Skeletal muscle tissue (tissue), 4 donors: Measurements from ENCODE around the gene NCOA3. TPM values are rescaled to one million over a fixed set of nuclear protein-coding genes. Genes with fewer than 3 reads are reported as not detected.

ENCODE experiments used
- H3K27ac ChIP-seq: one replicate; pipeline ENCODE4 v1.7.0; 2013; ENCODE audit warnings: mild to moderate bottlenecking, low read depth, low read length, inconsistent platforms
- H3K27me3 ChIP-seq, 3 donors: one replicate each; pipeline ENCODE4 v1.7.0; 2013; ENCODE audit warnings: low read length in 3 of 3; ENCODE audit not compliant: control insufficient read depth in 3 of 3, insufficient read depth in 3 of 3
- H3K36me3 ChIP-seq, 3 donors: one replicate each; pipeline ENCODE4 v1.7.0; 2013; ENCODE audit warnings: low read length in 3 of 3; ENCODE audit not compliant: control insufficient read depth in 3 of 3, insufficient read depth in 3 of 3
- H3K4me1 ChIP-seq, 3 donors: one replicate each; pipeline ENCODE4 v1.7.0; 2013; ENCODE audit warnings: low read length in 3 of 3, mild to moderate bottlenecking in 3 of 3; ENCODE audit not compliant: control insufficient read depth in 3 of 3, insufficient read depth in 3 of 3
- H3K4me3 ChIP-seq, 3 donors: one replicate each; pipeline ENCODE4 v1.7.0; 2013; ENCODE audit warnings: low read length in 3 of 3
- H3K9ac ChIP-seq, 3 donors: one replicate each; pipeline ENCODE4 v1.7.0; 2013; ENCODE audit warnings: low read length in 3 of 3, mild to moderate bottlenecking in 3 of 3, moderate library complexity in 2 of 3, low read depth in 1 of 3
- H3K9me3 ChIP-seq, 3 donors: one replicate each; pipeline ENCODE4 v1.7.0; 2013; ENCODE audit warnings: low read length in 3 of 3; ENCODE audit not compliant: control insufficient read depth in 3 of 3
- total RNA-seq: library from RNA; depleted of rRNA; stranded (reverse); fragments of >200 nt; gene quantifications from one replicate; pipeline ENCODE4 v1.2.3, GENCODE V29; 2014
- donor health status: Osteomylitis.

Gene NCOA3
- total RNA-seq, 1 donor from 2014 or later: 25.6 TPM

DNA sequence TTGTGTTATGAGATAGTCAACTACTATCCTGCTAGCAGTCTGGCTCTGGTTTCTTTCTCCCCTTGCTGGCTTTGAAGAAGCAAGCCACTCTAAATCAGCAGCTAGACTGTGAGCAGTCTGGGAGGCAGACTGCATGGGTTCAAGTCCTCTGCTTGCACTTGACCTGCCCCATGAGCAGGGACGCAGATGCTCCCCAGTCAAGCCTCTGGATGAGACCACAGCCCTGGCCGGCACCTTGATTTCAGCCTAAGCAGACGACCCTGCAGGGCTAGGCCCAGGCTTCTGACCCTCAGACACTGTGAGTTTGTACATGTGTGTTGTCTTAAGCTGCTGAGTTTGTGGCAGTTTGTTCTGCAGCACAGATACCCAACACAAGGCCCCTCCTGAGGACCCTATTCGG, 177.8 kb downstream of the NCOA3 start:
- Histone ChIP-seq H3K27me3 (peaks cover 0 to 4% (median 0%) of the 10 kb centered on the region in 3 donors), H3K9ac (no peak overlapping the region), H3K27ac (no peak overlapping the region), H3K4me1 (peaks cover 5 to 11% (median 11%) of the 10 kb centered on the region in 3 donors), H3K36me3 (peaks cover 0 to 5% (median 3%) of the 10 kb centered on the region in 3 donors), H3K4me3 (no peak overlapping the region), H3K9me3 (no peaks in the 10 kb centered on the region)

DNA sequence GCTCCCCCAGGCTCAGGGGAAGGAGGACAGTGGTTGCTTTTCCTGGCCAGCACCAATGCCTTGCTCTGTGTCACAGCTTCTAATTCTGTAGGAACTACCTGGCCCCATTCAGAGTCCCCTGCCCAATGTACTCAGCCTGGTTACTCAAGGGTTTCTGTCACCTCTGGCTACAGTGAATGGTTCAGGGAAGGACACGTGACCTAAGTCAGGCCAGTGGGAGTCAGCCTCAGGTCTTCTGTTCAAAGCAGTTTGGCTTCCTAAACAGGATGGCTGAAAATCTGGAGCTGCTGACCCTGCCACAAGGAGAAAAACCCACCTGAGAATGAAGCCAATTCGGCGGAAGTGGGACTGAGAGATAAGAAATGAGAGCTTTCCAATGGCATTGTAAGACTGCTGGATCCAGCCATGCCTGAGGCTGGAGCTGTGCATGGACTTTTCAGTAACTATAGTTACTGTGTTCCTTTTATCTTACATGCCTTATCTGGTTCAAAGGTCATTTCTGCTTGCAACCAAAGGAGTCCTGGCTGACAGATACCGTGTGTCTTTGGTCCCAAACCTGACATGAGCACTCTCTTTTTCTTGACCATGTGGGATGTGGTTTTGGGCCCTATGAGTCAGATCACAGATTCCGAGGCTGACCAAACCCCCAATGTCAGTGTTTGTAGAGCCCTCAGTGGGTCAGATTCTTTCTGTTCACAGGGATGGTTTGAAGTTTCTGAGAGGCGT, 179.3 kb downstream of the NCOA3 start:
- Histone ChIP-seq H3K4me3 (no peak overlapping the region), H3K9ac (no peak overlapping the region), H3K9me3 (no peaks in the 10 kb centered on the region), H3K27ac (no peak overlapping the region), H3K4me1 (peaks cover 5 to 11% (median 11%) of the 10 kb centered on the region in 3 donors), H3K27me3 (peaks cover 0 to 4% (median 0%) of the 10 kb centered on the region in 3 donors), H3K36me3 (peaks cover 0 to 5% (median 2%) of the 10 kb centered on the region in 3 donors)

DNA sequence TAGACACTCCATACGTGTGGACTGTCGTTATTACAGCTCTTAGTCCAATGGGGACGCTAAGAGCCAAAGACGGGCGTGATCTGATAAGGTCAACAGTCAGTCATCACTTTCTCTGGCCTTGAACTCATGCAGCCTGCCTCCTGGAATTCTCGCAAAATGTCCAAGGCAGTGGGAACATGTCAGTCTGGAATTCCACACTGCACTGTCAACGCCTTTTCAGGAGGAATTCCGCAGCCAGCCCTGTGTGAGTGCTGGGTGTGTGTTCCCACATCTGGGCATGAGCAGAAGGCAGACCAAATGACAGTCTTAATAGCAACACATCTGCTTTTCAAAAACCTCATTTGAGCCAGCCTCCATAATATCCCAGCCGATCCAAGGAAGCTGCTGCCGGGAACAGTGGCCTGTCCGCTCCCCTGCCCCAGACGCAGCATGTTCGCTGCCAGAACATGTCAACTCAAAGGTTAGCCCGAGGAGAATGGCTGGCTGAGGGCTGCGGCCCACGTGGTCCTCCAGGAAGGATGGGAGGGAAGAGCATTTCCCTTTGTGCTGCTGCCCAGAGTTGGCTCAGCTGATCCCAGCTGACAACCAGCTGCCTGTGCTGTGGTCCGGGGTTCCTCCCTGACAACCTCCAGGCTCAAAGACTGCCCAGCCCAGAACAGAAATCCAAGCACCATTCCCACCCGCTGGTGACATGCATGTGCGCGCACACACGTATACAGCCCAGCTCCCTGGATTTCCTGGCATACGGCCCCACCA, 180.5 kb downstream of the NCOA3 start:
- Histone ChIP-seq H3K9me3 (no peaks in the 10 kb centered on the region), H3K4me3 (no peak overlapping the region), H3K27ac (no peak overlapping the region), H3K36me3 (peaks cover 0 to 7% (median 0%) of the 10 kb centered on the region in 3 donors), H3K4me1 (peaks cover 5 to 11% (median 11%) of the 10 kb centered on the region in 3 donors), H3K9ac (no peak overlapping the region), H3K27me3 (peaks cover 0 to 4% (median 0%) of the 10 kb centered on the region in 3 donors)

DNA sequence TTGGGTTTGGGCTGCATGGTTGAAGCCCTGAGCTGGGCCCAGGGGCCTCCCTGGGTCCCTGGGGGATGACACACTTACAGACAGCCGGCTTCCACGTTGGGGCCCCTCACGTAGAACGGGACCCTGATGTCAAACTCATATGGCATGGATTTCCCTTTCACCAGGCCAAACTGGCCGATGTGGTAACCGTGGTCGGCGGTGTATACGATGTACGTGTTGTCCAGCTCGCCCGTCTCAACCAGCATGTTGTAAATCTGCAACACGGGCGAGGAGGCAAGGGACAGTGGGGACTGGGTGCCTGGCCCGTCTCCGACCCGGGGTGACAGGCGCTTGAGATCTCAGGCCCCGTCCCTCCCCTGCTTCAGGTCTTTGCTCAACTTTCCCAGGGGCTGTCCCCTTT, 181.2 kb downstream of the NCOA3 start:
- H3K4me3 ChIP-seq: no peak overlapping the region
- no peak overlapping the region for H3K27ac ChIP-seq
- no peak overlapping the region for H3K9ac ChIP-seq
- H3K9me3 ChIP-seq: no peaks in the 10 kb centered on the region
- H3K4me1 ChIP-seq: peaks cover 5 to 11% (median 11%) of the 10 kb centered on the region in 3 donors
- H3K36me3 ChIP-seq: peaks cover 0 to 7% (median 0%) of the 10 kb centered on the region in 3 donors
- H3K27me3 ChIP-seq: peaks cover 0 to 4% (median 0%) of the 10 kb centered on the region in 3 donors

DNA sequence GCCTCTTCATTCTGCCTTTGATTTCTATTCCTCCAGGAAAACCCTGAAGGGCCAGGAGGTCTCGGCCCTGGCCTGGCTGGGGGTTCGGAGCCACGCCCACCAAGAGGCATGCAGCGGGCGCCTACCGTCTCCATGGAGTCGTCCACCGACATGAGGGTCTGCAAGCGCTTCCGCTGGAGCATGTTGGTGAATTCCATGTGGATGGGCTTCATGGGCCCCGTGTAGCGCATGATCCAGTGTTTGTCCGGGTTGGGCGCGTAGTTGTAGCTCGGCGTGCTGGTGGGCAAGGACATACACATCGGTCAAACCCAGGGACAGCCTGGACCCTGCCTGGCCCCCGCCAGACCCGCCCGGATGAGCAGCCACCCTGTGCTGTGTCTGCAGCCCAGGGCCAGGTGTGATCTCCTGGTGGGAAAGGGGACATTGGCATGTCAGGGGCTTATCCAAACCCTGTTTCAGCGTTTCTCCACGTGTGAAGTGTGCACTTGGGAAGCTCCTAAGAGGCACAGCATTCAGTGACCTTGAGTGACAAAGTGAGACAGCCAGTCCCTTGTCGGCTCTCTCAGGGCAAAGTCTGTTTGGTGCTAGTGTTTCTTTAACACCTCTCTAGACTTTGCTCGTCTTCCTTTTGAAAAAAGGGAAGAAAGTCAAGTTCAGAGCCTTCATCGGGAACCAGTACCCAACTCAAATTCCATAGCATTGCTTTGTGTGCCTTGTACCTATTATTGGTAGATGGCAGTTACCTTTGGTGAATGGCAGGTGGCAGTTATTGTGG, 182.8 kb downstream of the NCOA3 start:
- Histone ChIP-seq H3K36me3 (peaks cover 0 to 7% (median 2%) of the 10 kb centered on the region in 3 donors), H3K9me3 (no peaks in the 10 kb centered on the region), H3K9ac (no peak overlapping the region), H3K27ac (no peak overlapping the region), H3K4me3 (no peak overlapping the region), H3K4me1 (peaks cover 5 to 11% (median 11%) of the 10 kb centered on the region in 3 donors), H3K27me3 (peaks cover 0 to 4% (median 2%) of the 10 kb centered on the region in 3 donors)

DNA sequence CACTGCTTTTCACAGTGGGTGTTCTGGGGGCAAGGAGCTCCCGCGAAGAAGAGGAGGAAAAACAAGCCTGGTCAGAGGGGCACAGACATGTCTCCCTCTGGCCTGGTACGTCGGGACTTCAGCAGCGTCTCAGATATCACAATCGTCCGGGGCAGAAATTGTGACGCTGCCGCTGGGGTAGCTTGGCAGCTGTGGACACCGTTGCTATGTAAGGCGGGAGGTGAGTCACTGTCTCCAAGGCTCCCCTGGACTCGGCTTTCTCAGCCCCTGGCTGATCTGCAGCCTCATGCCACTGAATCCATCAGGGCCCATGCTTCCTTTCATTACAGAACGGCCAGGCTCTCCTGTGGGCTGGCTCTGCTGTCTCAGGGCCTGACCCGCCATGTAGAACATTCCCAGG, 184.9 kb downstream of the NCOA3 start:
- H3K4me1 ChIP-seq: peaks cover 5 to 11% (median 11%) of the 10 kb centered on the region in 3 donors
- H3K9me3 ChIP-seq: peaks cover 0 to 13% (median 4%) of the 10 kb centered on the region in 3 donors
- H3K4me3 ChIP-seq: no peak overlapping the region
- peaks cover 0 to 7% (median 2%) of the 10 kb centered on the region in 3 donors for H3K27me3 ChIP-seq
- no peak overlapping the region for H3K9ac ChIP-seq
- peaks cover 5 to 10% (median 7%) of the 10 kb centered on the region in 3 donors for H3K36me3 ChIP-seq
- no peak overlapping the region for H3K27ac ChIP-seq

DNA sequence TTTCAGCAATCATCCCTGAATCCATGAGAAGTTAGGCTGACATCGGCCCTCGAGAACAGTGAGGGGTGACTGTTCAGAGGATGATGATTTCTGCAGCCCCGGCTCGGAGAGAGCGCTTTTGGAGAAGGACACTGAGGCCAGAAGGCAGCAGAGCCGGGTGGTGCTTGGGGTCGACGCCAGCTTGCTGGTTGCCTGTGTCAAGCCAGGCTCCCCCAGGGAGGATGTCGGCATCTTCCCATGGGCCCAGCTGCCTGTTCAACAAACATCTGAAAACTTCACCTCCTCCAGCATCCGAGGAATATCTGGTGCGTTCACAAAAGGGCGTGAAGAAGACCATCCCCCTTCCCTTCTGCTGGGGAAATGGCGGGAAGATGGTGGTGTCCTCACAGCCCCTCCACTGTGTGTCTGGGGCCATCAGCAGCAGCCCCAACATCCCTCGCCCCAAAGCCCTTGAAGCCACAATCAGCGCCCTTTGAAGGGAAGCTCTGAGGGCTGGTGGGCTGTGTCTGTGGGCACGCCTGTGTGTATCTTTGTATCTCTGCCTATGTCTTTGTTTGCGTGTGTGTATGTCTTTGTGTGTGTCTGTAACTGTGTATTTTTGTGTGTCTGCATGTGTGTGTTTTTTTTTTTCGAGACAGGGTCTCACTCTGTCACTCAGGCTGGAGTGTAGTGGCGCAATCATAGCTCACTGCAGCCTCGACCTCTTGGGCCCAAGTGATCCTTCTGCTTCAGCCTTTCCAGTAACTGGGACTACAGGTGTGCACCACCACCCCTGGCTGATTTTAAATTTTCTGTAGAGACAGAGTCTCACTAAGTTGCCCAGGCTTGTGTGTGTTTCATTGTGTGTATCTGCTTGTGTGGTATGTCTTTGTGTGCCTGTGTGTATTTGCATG, 185.7 kb downstream of the NCOA3 start:
- Histone ChIP-seq H3K9ac (no peak overlapping the region), H3K9me3 (peaks cover 5 to 17% (median 11%) of the 10 kb centered on the region in 3 donors), H3K4me3 (no peak overlapping the region), H3K27ac (no peak overlapping the region), H3K4me1 (peaks cover 5 to 6% (median 5%) of the 10 kb centered on the region in 3 donors), H3K36me3 (peaks cover 5 to 10% (median 7%) of the 10 kb centered on the region in 3 donors), H3K27me3 (peaks cover 0 to 7% (median 2%) of the 10 kb centered on the region in 3 donors)

DNA sequence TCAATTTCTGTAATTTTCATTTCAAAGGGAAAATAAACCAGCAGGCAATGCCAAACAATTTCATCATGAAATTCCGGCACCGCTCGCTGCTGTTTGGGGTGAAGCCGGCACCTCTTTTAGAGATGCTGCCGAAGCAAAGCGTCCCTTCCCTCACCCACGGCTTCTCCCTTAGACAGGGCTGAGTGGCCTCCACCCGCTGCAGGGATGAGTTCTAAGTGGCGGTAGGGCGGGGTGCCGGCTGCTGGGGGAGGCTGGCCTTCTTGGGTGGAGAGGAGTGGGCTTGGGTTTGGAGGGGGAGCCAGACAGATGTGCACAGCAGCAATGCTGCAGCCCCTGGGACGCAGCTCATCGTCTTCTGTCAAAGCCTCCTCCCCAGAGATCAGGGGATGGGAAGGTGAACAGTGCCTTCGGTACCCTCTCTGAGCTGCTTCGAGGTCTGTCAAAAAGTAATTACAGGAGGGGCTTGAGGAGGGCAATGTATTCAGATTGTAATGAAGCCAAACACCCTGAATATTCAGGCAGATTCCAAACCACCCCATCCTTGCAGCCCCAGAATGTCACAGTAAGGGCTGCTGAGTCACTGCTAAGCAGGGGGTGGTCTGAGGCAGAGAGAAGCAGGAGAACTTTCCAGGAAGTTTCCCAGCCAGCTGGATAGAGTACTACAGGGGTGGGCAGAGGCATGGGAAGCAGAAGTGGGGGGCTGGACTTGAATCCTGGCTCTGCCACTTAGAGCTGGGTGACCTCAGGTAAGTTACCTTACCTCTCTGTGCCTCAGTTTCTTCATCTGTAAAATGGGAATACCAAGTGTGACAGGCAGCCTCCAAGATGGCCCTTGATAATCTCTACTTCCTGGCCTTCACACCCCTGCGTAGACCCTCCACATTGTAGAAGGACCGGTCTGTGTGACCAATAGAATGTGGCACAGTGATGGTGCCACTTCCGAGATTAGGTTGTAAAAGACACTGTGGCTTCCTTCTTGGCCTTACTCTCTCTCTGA, 187.0 kb downstream of the NCOA3 start:
- Histone ChIP-seq H3K9ac (no peak overlapping the region), H3K27ac (no peak overlapping the region), H3K27me3 (peaks cover 0 to 4% (median 2%) of the 10 kb centered on the region in 3 donors), H3K4me3 (no peak overlapping the region), H3K36me3 (peaks cover 5 to 10% (median 7%) of the 10 kb centered on the region in 3 donors), H3K4me1 (no peaks in the 10 kb centered on the region), H3K9me3 (peaks cover 8 to 17% (median 13%) of the 10 kb centered on the region in 3 donors)
